ENCODE data around the gene GPR108. TPM values are rescaled to one million over a fixed set of nuclear protein-coding genes. Genes with fewer than 3 reads are reported as not detected.

GPR108 gene
- total and polyA plus RNA-seq, 2 of the 13 experiments (the other 11 are each of a cell fraction or from before 2014, with no cell fraction given), result 36.4 to 63.0 TPM

DNA sequence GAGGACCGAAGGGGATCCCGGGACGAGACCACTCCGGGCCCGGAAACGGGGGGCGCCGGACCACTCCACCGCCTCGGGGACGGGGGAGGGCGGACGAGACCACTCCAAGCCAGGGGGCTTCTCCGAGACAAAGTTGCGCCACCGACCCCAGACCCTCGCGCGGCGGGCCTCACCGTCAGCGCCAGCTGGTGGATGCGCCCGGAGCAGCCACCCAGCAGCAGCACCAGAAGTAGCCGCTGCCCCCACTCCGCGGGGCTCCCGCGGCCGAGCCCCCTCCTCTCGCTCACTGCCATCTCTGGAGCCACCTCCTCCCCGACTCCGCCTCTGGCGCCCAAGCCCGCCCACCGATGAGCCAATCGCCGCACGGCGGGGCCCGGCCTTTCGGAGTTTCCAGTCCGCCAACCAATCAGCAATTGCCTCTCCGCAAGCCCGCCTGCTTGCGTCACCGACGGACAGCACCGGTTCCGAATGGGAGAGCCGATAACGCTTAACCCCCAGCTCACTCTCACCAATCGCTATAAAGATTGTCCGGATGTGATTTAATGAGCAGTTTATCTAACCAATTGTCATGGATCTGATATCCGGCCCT, at the start of gene GPR108 (continued):
- 0 out of 2 replicates have a peak, but pooled peaks have one; percentile 52 for TF ChIP-seq MXD3 (CRISPR knock-in tag; IDR thresholded peaks at IDR 0.05)
- TF ChIP-seq ETS1 (CRISPR knock-in tag; IDR thresholded peaks at IDR 0.05), result no peak
- TF ChIP-seq TAF1 (CRISPR knock-in tag; IDR thresholded peaks at IDR 0.05), result no peak
- TF ChIP-seq THAP11 (CRISPR knock-in tag; IDR thresholded peaks at IDR 0.05), result no peak; the same call in none of the 2 replicates
- no peak for TF ChIP-seq ZNF280D (CRISPR knock-in tag; IDR thresholded peaks at IDR 0.05)
- TF ChIP-seq MAX (IDR thresholded peaks at IDR 0.05), result peak; percentile 68; the same call in 1 of the 2 replicates
- no peak for TF ChIP-seq ZFP36L1 (CRISPR knock-in tag; IDR thresholded peaks at IDR 0.05)
- no peak for TF ChIP-seq ZNF558 (CRISPR knock-in tag; IDR thresholded peaks at IDR 0.05; ENCODE audit: borderline replicate concordance)
- TF ChIP-seq, protein P1, sequence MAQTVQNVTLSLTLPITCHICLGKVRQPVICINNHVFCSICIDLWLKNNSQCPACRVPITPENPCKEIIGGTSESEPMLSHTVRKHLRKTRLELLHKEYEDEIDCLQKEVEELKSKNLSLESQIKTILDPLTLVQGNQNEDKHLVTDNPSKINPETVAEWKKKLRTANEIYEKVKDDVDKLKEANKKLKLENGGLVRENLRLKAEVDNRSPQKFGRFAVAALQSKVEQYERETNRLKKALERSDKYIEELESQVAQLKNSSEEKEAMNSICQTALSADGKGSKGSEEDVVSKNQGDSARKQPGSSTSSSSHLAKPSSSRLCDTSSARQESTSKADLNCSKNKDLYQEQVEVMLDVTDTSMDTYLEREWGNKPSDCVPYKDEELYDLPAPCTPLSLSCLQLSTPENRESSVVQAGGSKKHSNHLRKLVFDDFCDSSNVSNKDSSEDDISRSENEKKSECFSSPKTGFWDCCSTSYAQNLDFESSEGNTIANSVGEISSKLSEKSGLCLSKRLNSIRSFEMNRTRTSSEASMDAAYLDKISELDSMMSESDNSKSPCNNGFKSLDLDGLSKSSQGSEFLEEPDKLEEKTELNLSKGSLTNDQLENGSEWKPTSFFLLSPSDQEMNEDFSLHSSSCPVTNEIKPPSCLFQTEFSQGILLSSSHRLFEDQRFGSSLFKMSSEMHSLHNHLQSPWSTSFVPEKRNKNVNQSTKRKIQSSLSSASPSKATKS (CRISPR knock-in tag; IDR thresholded peaks at IDR 0.05), result no peak
- TF ChIP-seq HOXA3 (CRISPR knock-in tag; IDR thresholded peaks at IDR 0.05), result peak; percentile 15; the same call in 1 of the 2 replicates
- no peak for TF ChIP-seq ZNF121 (CRISPR knock-in tag; IDR thresholded peaks at IDR 0.05)
- no peak for TF ChIP-seq CSRNP1 (CRISPR knock-in tag; IDR thresholded peaks at IDR 0.05)
- TF ChIP-seq MAF1 (CRISPR knock-in tag; IDR thresholded peaks at IDR 0.05; ENCODE audit: borderline replicate concordance), result no peak
- TF ChIP-seq STAT5B (CRISPR knock-in tag; IDR thresholded peaks at IDR 0.05), result no peak
- no peak for TF ChIP-seq ZNF232 (CRISPR knock-in tag; IDR thresholded peaks at IDR 0.05; ENCODE audit: borderline replicate concordance)
- no peak for TF ChIP-seq ELF3 (CRISPR knock-in tag; IDR thresholded peaks at IDR 0.05)
- 0 out of 2 replicates have a peak, but pooled peaks have one; percentile 27 for TF ChIP-seq BORCS8-MEF2B (CRISPR knock-in tag; IDR thresholded peaks at IDR 0.05)
- TF ChIP-seq ZNF10 (CRISPR knock-in tag; IDR thresholded peaks at IDR 0.05; ENCODE audit: borderline replicate concordance, low read depth), result no peak
- TF ChIP-seq, protein P2, sequence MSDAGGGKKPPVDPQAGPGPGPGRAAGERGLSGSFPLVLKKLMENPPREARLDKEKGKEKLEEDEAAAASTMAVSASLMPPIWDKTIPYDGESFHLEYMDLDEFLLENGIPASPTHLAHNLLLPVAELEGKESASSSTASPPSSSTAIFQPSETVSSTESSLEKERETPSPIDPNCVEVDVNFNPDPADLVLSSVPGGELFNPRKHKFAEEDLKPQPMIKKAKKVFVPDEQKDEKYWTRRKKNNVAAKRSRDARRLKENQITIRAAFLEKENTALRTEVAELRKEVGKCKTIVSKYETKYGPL (CRISPR knock-in tag; IDR thresholded peaks at IDR 0.05), result 0 out of 2 replicates have a peak, but pooled peaks have one; percentile 49
